Left lung (tissue), 10 donors: ENCODE results near the gene BBS4. TPM values are rescaled to one million over a fixed set of nuclear protein-coding genes. Genes with fewer than 3 reads are reported as not detected.

ENCODE experiments used
- ATAC-seq: fragments of 200-7000 bp; cut with Tn5 transposase; one replicate; pipeline ENCODE4 v1.9.1; 2020; ENCODE audit warnings: moderate library complexity
- DNase-seq, 4 donors: peaks; one replicate each; pipeline ENCODE4 v3.0.0-alpha.2; 2013 to 2020
- H3K27ac ChIP-seq, 2 donors: fragments of 200-600 bp; sonication (generic) in 1 of 2; one replicate each; pipeline versions ENCODE4 v1.5.0 to v1.8.0; 2020 to 2021
- H3K27me3 ChIP-seq, 2 donors: fragments of 200-600 bp; sonication (generic) in 1 of 2; one replicate each; pipeline versions ENCODE4 v1.5.0 to v1.8.0; 2020 to 2021
- H3K36me3 ChIP-seq, 2 donors: fragments of 200-600 bp; sonication (generic) in 1 of 2; one replicate each; pipeline versions ENCODE4 v1.5.0 to v1.8.0; 2020 to 2021
- H3K4me1 ChIP-seq, 2 donors: fragments of 200-600 bp; one replicate each; pipeline ENCODE4 v1.8.0; 2021
- H3K4me3 ChIP-seq, 2 donors: fragments of 200-600 bp; sonication (generic) in 1 of 2; one replicate each; pipeline versions ENCODE4 v1.5.0 to v1.8.0; 2020 to 2021; ENCODE audit warnings: mild to moderate bottlenecking in 1 of 2
- H3K9me3 ChIP-seq, 2 donors: fragments of 200-600 bp; sonication (generic) in 1 of 2; one replicate each; pipeline versions ENCODE4 v1.5.0 to v1.8.0; 2020 to 2021
- intact Hi-C, 2 donors: fragments of 100-400 bp; cut with DNase I; formaldehyde crosslinking; loops; one replicate each; pipeline versions ENCODE4 v1.11.2 to v1.14.2; 2022
- polyA plus RNA-seq, 6 donors: library from polyadenylated mRNA; unstranded; fragments of 120-200 nt; gene quantifications; one replicate each; pipeline ENCODE4 v1.2.1, GENCODE V29; 2013; ENCODE audit not compliant: insufficient read length in 6 of 6
- total RNA-seq, 2 donors: library from RNA; stranded (reverse); fragmentation: NEBNext Ultra II Directional; extraction: Animal tissue kit (Norgen Biotek cat#: 25700); gene quantifications; one replicate each; pipeline ENCODE4 v1.2.1, GENCODE V29; 2021
- TF ChIP-seq, protein P1 (sequence below), 2 donors: fragments of 200-600 bp; sonication (generic) in 1 of 2; IDR thresholded peaks; one replicate each; pipeline versions ENCODE4 v1.5.0 to v1.8.0; 2021; ENCODE audit warnings: antibody characterized with exemption in 2 of 2
- donor health status: DM: no; HTN: yes; CAD: no.
- donor health status: DM: no; HTN: no; CAD: no.

BBS4 gene
- total and polyA plus RNA-seq, 8 donors: 16.7 to 63.4 (median 47.4) TPM

DNA sequence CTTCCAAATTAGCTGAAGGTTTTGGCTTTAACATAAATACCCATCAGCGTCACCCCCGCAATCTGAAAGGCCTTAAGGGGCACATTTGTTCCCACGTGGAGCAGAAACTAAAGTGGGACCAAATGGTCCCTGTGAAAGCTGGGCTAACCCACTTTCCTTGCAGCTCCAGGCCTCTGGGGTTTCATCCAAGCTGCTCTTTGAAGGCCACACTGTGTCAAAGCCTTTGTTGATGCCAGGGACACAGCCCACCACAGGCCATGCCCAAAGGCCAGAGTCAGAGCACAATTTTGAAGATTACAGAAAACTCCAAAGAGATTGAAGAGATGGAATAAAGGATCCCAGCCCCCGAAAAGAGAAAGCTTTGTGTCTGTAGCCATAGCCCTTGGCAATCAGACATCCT lies 100.2 kb downstream of the BBS4 start:
- Histone ChIP-seq H3K27me3 (no peaks in the 10 kb centered on the region), H3K4me1 (peaks cover 5 to 22% of the 10 kb centered on the region in 2 donors), H3K27ac (no peak overlapping the region), H3K9me3 (no peaks in the 10 kb centered on the region), H3K4me3 (no peak overlapping the region), H3K36me3 (no peaks in the 10 kb centered on the region)
- ATAC-seq: no peak
- DNase-seq: no peak
- intact Hi-C loops: no loop called here
- TF ChIP-seq, protein P1, sequence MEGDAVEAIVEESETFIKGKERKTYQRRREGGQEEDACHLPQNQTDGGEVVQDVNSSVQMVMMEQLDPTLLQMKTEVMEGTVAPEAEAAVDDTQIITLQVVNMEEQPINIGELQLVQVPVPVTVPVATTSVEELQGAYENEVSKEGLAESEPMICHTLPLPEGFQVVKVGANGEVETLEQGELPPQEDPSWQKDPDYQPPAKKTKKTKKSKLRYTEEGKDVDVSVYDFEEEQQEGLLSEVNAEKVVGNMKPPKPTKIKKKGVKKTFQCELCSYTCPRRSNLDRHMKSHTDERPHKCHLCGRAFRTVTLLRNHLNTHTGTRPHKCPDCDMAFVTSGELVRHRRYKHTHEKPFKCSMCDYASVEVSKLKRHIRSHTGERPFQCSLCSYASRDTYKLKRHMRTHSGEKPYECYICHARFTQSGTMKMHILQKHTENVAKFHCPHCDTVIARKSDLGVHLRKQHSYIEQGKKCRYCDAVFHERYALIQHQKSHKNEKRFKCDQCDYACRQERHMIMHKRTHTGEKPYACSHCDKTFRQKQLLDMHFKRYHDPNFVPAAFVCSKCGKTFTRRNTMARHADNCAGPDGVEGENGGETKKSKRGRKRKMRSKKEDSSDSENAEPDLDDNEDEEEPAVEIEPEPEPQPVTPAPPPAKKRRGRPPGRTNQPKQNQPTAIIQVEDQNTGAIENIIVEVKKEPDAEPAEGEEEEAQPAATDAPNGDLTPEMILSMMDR (IDR thresholded peaks at IDR 0.05): no peak

DNA sequence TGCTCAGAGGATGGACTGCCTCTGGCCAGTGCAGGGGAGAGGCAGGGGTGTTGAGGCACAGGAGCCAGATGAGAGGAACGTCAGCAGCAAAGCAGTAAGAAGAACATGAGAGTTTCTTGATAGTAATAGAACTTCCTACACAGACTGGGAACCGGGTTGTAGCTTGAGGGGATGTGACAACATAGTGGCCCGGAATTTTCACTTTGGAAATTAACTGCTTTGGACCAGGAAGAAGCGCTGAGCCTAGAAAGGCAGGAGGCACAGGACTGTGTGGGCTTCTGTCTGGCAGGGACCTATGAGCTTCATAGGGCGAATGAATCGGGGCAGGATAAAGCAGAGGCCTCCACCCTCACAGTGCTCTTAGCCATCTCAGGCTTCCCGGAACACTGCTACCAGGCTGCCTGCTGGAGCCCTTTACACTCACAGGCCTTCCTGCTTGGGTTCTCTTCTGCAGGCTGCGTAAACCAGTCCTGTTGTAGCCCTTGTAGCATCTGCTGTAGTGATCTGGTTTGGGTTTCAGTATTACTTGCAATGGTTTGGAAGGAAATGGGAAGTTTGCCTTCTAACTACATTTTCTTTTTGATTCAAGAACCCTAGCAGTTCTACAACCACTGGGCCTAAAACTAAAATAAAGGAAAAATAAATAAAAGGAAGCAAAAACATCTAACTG lies 100.8 kb downstream of the BBS4 start:
- Histone ChIP-seq H3K4me3 (no peak overlapping the region), H3K27ac (no peak overlapping the region), H3K4me1 (peaks cover 3 to 16% of the 10 kb centered on the region in 2 donors), H3K27me3 (no peaks in the 10 kb centered on the region), H3K36me3 (no peaks in the 10 kb centered on the region), H3K9me3 (no peaks in the 10 kb centered on the region)
- ATAC-seq: no peak
- DNase-seq: no peak
- intact Hi-C loops: no loop called here
- TF ChIP-seq, protein P1 (IDR thresholded peaks at IDR 0.05): no peak

GRCh38 chr15:72787526-72787925 lies 101.5 kb downstream of the BBS4 start:
- Histone ChIP-seq H3K4me3 (no peak overlapping the region), H3K27ac (no peak overlapping the region), H3K9me3 (no peaks in the 10 kb centered on the region), H3K27me3 (no peaks in the 10 kb centered on the region), H3K4me1 (peaks cover 0 to 9% of the 10 kb centered on the region in 2 donors), H3K36me3 (no peaks in the 10 kb centered on the region)
- DNase-seq (no peak), ATAC-seq (no peak)
- TF ChIP-seq, protein P1 (IDR thresholded peaks at IDR 0.05): no peak
- intact Hi-C loops: no loop called here

Other genes starting within 250 kb of the BBS4 start
- 100 to 1,000 TPM; 136 to 163 TPM for gene ARIH1, start 211.9 kb upstream of the BBS4 start, total RNA-seq
- gene ARIH1, start 211.9 kb upstream of the BBS4 start, polyA plus RNA-seq: 100 to 1,000 TPM; 189 to 225 (median 198) TPM
- gene GOLGA6B, start 31.5 kb upstream of the BBS4 start, total RNA-seq: not detected
- 1 to 10 TPM in 3 of 6 donors, under 1 TPM in 1, not detected in 2; 0.13 to 5.4 (median 2.9) TPM for gene GOLGA6B, start 31.5 kb upstream of the BBS4 start, polyA plus RNA-seq
- under 1 TPM in 1 of 2 donors, not detected in 1; 0.24 TPM for gene HIGD2B, start within 50 bp of the BBS4 start, total RNA-seq
- gene HIGD2B, start within 50 bp of the BBS4 start, polyA plus RNA-seq: not detected
- gene ADPGK, start 97.6 kb downstream of the BBS4 start, total RNA-seq: 10 to 100 TPM; 54.8 to 89.6 TPM
- 10 to 100 TPM; 65.8 to 84.2 (median 75.0) TPM for gene ADPGK, start 97.6 kb downstream of the BBS4 start, polyA plus RNA-seq